Mucosa of descending colon (tissue), 3 donors: ENCODE results near the gene YJEFN3. TPM values are rescaled to one million over a fixed set of nuclear protein-coding genes. Genes with fewer than 3 reads are reported as not detected.
A peak's percentile ranks its signal among the peaks of the same experiment; 100 is the strongest.

Experiments used
- ATAC-seq: fragments of 200-7000 bp; cut with Tn5 transposase; one replicate; pipeline ENCODE4 v1.9.1; 2020; ENCODE audit warnings: mild to moderate bottlenecking, moderate library complexity
- DNase-seq, 3 donors: peaks; one replicate each; pipeline ENCODE4 v3.0.0-alpha.2; 2020
- H3K36me3 ChIP-seq: fragments of 200-600 bp; one replicate; pipeline ENCODE4 v1.8.0; 2021; ENCODE audit warnings: low read depth, mild to moderate bottlenecking
- H3K4me1 ChIP-seq: fragments of 200-600 bp; one replicate; pipeline ENCODE4 v1.8.0; 2021; ENCODE audit warnings: low read depth, mild to moderate bottlenecking
- H3K4me3 ChIP-seq: fragments of 200-600 bp; one replicate; pipeline ENCODE4 v1.8.0; 2021; ENCODE audit warnings: mild to moderate bottlenecking
- H3K9me3 ChIP-seq: fragments of 200-600 bp; one replicate; pipeline ENCODE4 v1.8.0; 2021; ENCODE audit warnings: mild to moderate bottlenecking
- intact Hi-C, 2 donors: fragments of 100-400 bp; cut with DNase I in 1 of 2; cut with micrococcal nuclease in 1 of 2; formaldehyde crosslinking; loops; one replicate each; pipeline versions ENCODE4 v1.11.0 to v1.11.1; 2022; cut with DNase I, micrococcal nuclease
- total RNA-seq, 3 donors: library from RNA; stranded (reverse); fragmentation: NEBNext Ultra II Directional in 2 of 3; extraction: Animal tissue kit (Norgen Biotek cat#: 25700) in 2 of 3; gene quantifications; one replicate each; pipeline versions ENCODE4 v1.2.1 to v1.2.4, GENCODE V29; 2021 to 2023
- TF ChIP-seq, protein P1 (sequence below): fragments of 200-600 bp; IDR thresholded peaks from one replicate; pipeline ENCODE4 v1.8.0; 2022; ENCODE audit warnings: antibody characterized with exemption, mild to moderate bottlenecking
- donor health status: DM: no; HTN: no; CAD: no; lungs with moderate emphysema.
- donor health status: DM: no; HTN: no; CAD: no.
- donor health status: DM: no; HTN: yes; CAD: no.

Gene YJEFN3
- total RNA-seq, 3 donors from 2014 or later, result 6.0 to 12.6 (median 10.6) TPM

- no peak overlapping the region for H3K4me3 ChIP-seq
- ATAC-seq, result no peak
- intact Hi-C loops, result no loop called here
Measured at GRCh38 chr19:19575411-19575810, 46.7 kb downstream of the YJEFN3 start.

GRCh38 chr19:19578252-19578651 is 49.5 kb downstream of the YJEFN3 start:
- ATAC-seq (no peak), DNase-seq (no peak)
- H3K4me1 ChIP-seq, result peaks cover 3% of the 10 kb centered on the region
- TF ChIP-seq, protein P1, sequence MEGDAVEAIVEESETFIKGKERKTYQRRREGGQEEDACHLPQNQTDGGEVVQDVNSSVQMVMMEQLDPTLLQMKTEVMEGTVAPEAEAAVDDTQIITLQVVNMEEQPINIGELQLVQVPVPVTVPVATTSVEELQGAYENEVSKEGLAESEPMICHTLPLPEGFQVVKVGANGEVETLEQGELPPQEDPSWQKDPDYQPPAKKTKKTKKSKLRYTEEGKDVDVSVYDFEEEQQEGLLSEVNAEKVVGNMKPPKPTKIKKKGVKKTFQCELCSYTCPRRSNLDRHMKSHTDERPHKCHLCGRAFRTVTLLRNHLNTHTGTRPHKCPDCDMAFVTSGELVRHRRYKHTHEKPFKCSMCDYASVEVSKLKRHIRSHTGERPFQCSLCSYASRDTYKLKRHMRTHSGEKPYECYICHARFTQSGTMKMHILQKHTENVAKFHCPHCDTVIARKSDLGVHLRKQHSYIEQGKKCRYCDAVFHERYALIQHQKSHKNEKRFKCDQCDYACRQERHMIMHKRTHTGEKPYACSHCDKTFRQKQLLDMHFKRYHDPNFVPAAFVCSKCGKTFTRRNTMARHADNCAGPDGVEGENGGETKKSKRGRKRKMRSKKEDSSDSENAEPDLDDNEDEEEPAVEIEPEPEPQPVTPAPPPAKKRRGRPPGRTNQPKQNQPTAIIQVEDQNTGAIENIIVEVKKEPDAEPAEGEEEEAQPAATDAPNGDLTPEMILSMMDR, result no peak
- no peaks in the 10 kb centered on the region for H3K36me3 ChIP-seq
- H3K4me3 ChIP-seq, result no peak overlapping the region
- intact Hi-C loops, result no loop called here
- no peaks in the 10 kb centered on the region for H3K9me3 ChIP-seq

More at GRCh38 chr19:19575411-19575810, 46.7 kb downstream of the YJEFN3 start:
- Histone ChIP-seq H3K36me3 (no peaks in the 10 kb centered on the region), H3K9me3 (no peaks in the 10 kb centered on the region), H3K4me1 (no peaks in the 10 kb centered on the region)
- DNase-seq, result no peak
- TF ChIP-seq, protein P1, result no peak

GRCh38 chr19:19579533-19580361 is 51.0 kb downstream of the YJEFN3 start:
- intact Hi-C loops, result no loop called here
- no peak overlapping the region for H3K4me3 ChIP-seq
- no peaks in the 10 kb centered on the region for H3K9me3 ChIP-seq
- ATAC-seq, result no peak
- TF ChIP-seq, protein P1, result no peak
- H3K4me1 ChIP-seq, result peaks cover 3% of the 10 kb centered on the region
- DNase-seq, result peak in 1 of 3 donors; percentile 28
- no peaks in the 10 kb centered on the region for H3K36me3 ChIP-seq

GRCh38 chr19:19580418-19580817 is 51.7 kb downstream of the YJEFN3 start:
- H3K9me3 ChIP-seq, result no peaks in the 10 kb centered on the region
- H3K4me1 ChIP-seq, result peaks cover 3% of the 10 kb centered on the region
- intact Hi-C loops, result no loop called here
- ATAC-seq, result peak; percentile 93
- peak in 1 of 3 donors; percentile 45 for DNase-seq
- no peaks in the 10 kb centered on the region for H3K36me3 ChIP-seq
- TF ChIP-seq, protein P1, result no peak
- no peak overlapping the region for H3K4me3 ChIP-seq

GRCh38 chr19:19581391-19581790 is 52.7 kb downstream of the YJEFN3 start:
- TF ChIP-seq, protein P1, result no peak
- intact Hi-C loops, result no loop called here
- H3K4me1 ChIP-seq, result peaks cover 3% of the 10 kb centered on the region
- no peaks in the 10 kb centered on the region for H3K9me3 ChIP-seq
- ATAC-seq (no peak), DNase-seq (no peak)
- H3K4me3 ChIP-seq, result no peak overlapping the region
- H3K36me3 ChIP-seq, result no peaks in the 10 kb centered on the region
